ENCODE results near the gene RNF19B. TPM values are rescaled to one million over a fixed set of nuclear protein-coding genes. Genes with fewer than 3 reads are reported as not detected.

RNF19B gene
- total RNA-seq, 2 donors from 2014 or later, result 40.3 to 101 TPM

GRCh38 chr1:32972814-32973428, 8.3 kb upstream of the RNF19B start:
- intact Hi-C loops (cut with DNase I), result loop anchor here in 1 of 2 donors (5.0 kb wide), 1 partner anchor 1306 kb away; no protein-coding TSS in a partner anchor
- peak; percentile 85 for DNase-seq (ENCODE audit: low spot score)

DNA sequence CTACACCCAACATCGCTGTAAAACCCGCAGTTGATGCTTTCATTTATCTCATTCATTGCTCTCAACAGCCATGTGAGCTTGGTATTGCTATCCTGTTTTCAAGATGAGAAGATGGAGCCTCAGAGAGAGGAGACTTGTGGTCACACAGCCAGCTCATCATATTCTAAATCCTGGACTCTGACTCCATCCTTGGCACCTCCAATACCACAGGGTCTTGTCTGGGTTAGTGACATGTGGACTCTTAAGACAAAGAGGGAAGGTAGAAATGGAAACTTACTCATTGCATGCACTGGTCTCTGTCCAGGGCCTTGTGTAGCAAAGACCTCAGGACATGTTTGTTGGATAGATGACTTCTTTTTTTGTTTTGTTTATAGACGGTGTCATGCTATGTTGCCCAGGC, 7.0 kb upstream of the RNF19B start:
- intact Hi-C loops (cut with DNase I), result loop anchor here in 1 of 2 donors (5.0 kb wide), 1 partner anchor 1304 kb away; no protein-coding TSS in a partner anchor

GRCh38 chr1:32971156-32971555, 6.5 kb upstream of the RNF19B start:
- intact Hi-C loops (cut with DNase I), result loop anchor here in 1 of 2 donors (5.0 kb wide), 1 partner anchor 1304 kb away; no protein-coding TSS in a partner anchor
- DNase-seq (ENCODE audit: low spot score), result no peak

More for the DNA sequence above, 7.0 kb upstream of the RNF19B start:
- DNase-seq (ENCODE audit: low spot score), result no peak

- intact Hi-C loops (cut with DNase I), result no loop called here
- DNase-seq (ENCODE audit: low spot score), result no peak
Observed at GRCh38 chr1:32969566-32969965, 5.0 kb upstream of the RNF19B start.

- no peak for DNase-seq (ENCODE audit: low spot score)
- intact Hi-C loops (cut with DNase I), result no loop called here
Observed at GRCh38 chr1:32967888-32968568, 3.4 kb upstream of the RNF19B start.

GRCh38 chr1:32966900-32967299, 2.3 kb upstream of the RNF19B start:
- intact Hi-C loops (cut with DNase I), result no loop called here

GRCh38 chr1:32965251-32965747, 690 bp upstream of the RNF19B start:
- intact Hi-C loops (cut with DNase I), result no loop called here
- no peak for DNase-seq (ENCODE audit: low spot score)

More at GRCh38 chr1:32966900-32967299, 2.3 kb upstream of the RNF19B start:
- DNase-seq (ENCODE audit: low spot score), result no peak

DNA sequence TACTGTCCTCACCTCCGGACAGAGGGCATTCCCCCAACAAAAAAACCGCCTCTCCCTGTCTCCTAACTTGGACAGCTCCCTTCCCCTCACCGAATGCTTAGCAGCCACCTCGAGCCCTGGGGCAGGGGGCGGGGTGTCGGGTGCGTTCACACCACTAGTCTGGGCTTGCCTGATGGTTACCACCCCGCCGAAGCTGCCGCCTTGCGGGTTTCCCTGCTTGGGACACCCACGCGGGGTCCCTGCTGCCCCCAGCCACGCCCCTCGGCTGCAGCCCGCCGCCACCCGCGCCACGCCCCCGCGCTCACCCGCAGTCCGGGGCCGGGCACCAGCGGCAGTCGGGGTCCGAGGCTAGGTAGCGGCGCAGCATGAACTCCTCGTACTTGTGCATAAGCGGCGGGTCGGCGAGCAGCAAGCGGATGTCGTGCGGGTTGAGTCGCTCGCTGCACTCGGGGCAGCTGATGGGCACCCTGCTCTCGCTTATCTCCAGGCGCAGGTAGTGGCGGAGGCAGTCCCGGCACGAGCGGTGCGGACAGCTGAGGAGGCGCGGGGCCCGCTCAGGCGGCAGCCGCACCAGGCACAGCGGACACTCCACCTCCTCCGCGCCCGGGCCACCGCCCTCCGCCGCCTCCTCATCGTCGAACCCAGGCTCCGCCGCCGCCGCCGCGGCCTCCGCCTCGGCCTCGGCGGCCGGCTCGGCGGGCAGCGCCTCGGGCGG, 706 bp downstream of the RNF19B start:
- intact Hi-C loops (cut with DNase I), result no loop called here
- DNase-seq (ENCODE audit: low spot score), result peak; percentile 88

DNA sequence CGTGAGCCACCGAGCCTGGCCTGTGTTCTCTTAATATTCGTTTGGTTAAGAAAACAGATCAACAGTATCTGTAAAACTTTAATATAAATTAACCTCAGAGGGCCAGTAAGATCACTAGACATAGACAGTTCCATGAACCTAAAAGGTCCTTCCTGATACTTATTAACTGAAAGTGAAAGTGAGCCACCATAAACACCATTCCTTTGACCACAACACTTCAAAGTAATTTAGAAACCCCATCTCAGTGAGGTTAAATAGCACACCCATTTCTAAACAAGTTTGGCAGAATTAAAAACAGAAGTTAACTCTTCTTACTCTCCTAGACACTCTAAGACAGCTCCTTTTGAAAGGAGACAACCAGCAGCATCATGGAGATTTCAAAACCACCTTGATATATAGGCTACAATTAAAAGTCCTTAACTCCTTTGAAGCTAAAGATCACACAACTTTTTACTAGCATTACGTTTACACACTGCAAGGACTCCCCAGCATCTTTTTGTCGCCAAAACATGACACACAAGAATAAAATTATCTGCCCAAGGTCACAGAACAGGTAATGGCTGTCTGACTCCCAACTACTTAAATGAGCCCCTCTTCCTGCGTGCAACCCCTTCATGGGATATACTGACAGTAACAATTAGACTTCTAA, 2.2 kb downstream of the RNF19B start:
- intact Hi-C loops (cut with DNase I), result no loop called here

DNA sequence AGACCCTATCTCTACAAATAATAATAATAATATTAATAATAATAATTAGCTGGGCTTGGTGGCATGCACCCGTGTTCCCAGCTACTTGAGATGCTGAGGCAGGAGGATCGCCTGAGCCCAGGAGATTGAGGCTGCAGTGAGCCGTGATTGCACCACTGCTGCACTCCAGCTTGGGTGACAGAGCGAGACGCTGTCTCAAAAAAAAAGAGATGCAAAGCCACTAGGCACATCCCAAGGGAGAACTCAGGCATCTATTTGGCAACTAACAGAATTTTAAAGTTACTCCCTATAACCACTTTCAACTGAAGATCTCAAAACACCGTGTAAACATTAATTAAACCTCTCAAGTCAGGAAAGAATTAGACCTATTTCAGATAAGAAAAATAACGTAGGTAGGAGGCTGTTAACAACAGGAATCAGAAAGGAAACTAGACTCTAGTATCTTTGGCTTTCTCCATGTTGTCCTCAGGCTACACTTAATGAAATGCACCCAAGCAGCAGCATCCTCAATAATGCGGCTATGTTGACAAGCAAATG, 3.7 kb downstream of the RNF19B start:
- intact Hi-C loops (cut with DNase I), result no loop called here
- DNase-seq (ENCODE audit: low spot score), result no peak

More for the DNA sequence above, 2.2 kb downstream of the RNF19B start:
- no peak for DNase-seq (ENCODE audit: low spot score)

DNA sequence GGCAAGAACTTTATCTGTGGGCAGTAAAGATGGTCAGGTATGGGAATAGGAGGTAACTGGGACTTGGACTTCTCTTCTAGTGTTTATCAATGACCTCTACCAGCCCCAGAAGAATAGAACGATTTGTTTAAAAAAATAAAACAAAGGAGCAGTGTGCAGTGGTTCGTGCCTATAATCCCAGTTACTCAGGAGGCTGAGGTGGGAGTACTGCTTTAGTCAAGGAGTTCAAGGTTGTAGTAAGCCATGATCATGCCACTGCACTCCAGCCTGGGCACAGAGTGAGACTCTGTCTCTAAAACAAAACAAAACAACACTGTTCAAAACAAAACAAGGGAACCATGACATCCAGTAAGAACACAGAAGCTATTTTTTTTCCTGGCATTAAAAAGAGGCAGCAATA, 4.3 kb downstream of the RNF19B start:
- DNase-seq (ENCODE audit: low spot score), result no peak
- intact Hi-C loops (cut with DNase I), result no loop called here

GRCh38 chr1:32958827-32959226, 5.8 kb downstream of the RNF19B start:
- intact Hi-C loops (cut with DNase I), result no loop called here
- DNase-seq (ENCODE audit: low spot score), result no peak

GRCh38 chr1:32957017-32957416, 7.6 kb downstream of the RNF19B start:
- no peak for DNase-seq (ENCODE audit: low spot score)
- intact Hi-C loops (cut with DNase I), result no loop called here

GRCh38 chr1:32954168-32954567, 10.4 kb downstream of the RNF19B start:
- intact Hi-C loops (cut with DNase I), result loop anchor here in 1 of 2 donors (5.0 kb wide), 1 partner anchor 43 kb away; no protein-coding TSS in a partner anchor
- no peak for DNase-seq (ENCODE audit: low spot score)

DNA sequence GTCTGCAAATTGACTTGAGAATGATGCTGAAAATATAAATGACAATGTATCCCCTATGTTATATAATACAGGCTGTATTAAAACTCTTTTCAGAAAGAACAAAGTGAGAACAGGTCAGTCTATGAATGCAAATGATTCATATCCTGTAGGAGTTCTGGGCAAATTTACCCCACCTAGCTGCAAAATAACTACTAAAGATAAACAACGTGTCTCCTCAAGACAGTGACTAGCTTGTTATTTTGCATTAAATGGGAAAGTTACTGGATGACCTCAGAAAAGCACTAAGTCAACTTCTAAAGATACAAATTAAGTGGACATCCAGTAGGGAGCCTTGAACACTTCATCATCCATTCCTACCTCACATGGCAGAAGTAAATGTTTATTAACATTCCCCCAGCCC, 11.1 kb downstream of the RNF19B start:
- DNase-seq (ENCODE audit: low spot score), result no peak
- intact Hi-C loops (cut with DNase I), result loop anchor here in 1 of 2 donors (5.0 kb wide), 1 partner anchor 44 kb away; no protein-coding TSS in a partner anchor

- DNase-seq (ENCODE audit: low spot score), result no peak
- intact Hi-C loops (cut with DNase I), result no loop called here
Observed at GRCh38 chr1:32949519-32949918, 15.1 kb downstream of the RNF19B start.

DNA sequence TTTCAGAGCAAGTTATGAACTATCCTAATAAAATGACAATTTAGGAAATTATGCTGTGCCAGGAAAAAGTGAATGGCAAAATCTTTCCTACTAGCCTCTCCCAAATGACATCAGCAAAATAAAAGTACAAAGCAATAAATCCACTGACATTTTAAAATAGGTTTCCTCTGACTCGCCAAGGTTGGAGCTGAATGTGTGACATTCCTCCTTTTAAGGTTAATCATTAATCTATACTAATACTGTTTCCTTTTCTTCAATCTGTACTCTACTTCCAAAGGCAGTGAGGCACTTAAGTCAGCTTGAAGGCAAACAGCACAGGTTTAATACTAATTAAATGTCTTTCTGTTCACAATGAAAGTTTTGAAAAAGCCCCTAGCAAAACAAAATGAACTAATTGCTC, 15.7 kb downstream of the RNF19B start:
- no peak for DNase-seq (ENCODE audit: low spot score)
- intact Hi-C loops (cut with DNase I), result no loop called here

DNA sequence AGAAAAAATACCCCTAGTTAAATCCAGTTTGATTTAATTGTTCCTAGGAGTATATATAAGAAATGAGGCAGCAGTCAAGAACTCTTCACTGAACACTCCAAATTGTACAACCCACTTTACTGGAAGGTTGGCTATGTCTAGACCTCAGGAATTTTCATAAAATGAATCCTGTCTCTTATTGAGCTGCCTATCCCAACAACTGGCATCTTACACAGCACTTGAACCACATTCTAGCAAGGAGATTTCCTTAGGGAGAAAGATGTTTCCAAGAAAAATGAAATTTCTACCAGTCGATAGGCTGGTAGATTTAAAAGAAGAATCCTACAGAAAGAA, 16.3 kb downstream of the RNF19B start:
- intact Hi-C loops (cut with DNase I), result no loop called here
- no peak for DNase-seq (ENCODE audit: low spot score)

DNA sequence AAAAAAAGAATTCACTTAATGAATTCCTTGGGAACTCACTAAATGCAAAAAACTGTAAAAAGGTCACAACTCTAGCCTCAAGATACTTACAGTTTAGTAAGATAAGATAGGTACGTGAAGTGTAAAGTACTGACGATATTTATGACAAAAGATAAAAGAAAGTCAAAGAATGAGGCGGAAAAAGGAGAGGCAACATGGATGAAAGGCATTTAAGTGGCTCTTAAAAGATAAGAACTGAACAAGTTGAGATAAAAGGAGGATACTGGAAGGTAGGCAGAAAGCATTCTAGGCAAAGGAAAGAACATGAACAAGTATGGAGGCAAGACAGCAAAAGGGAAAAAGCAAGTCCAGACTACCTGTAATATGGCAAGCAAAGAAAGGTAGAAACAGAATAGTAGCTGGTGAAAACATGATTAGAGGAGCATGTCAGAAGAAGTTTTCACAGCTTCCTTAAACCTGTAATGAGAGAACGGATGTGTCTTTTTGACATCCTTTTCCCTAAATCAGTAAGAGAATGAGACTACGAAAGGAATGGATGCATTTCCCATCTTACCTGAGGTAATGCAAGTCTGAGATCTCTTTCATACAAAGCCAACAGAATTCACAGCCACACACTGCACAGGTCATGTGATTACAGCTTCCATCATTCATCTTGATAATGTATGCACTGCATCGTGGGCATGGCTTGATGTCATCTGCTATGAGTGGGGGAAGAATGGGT, 16.8 kb downstream of the RNF19B start:
- no peak for DNase-seq (ENCODE audit: low spot score)
- intact Hi-C loops (cut with DNase I), result no loop called here

Measured in posterior vena cava (tissue), 2 donors.